IPS DF 4.7 (cell line): Measurements from ENCODE around the gene ACBD5.
"Not testable (repeated sequence)": the region's sequence is repeated elsewhere in the genome, so short reads cannot be mapped to it uniquely, and the experiment has no call there.

Experiments
- DNase-seq: peaks from one replicate; pipeline ENCODE4 v3.0.0-alpha.2; 2013; ENCODE audit warnings: low spot score; ENCODE audit errors: extremely low read depth

The ACBD5 gene

DNA sequence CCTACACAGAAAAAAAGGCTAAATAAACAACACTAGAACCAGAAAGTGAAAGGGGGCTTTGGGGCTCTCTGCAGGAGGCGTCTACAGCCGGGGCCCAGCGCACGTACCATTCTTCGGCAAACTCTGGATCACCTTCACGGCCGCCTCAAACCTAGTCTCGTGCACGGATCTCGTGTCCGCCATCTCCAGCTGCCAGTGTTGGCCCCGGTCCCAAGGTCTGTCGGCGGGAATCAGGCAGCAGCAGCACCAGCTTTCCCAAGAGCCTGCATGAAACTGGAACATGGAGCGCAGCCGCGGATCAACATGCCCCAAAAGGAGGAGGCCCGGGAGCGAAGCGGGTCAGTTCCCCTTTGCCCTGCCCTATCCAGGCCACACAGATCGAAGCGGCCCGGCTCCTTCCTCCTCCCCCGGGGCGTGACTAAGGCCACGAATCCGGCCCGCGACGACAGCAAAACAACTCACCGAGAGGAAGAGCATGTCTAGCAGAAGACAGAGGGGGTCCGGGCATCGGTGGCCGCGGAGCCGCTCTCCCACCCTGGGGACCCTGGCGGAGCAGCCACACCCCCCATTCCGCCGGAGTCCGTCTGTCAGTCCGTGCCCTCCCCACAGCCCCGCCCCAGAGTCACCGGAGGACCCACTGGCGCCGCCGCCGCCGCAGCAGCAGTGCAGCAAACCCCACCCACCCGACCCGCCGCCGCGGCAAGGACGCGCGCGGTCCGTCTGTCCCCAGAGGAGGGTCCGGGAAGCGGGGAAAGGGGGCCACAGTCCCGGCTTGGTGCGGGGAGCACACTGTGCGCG lies at the start of gene ACBD5:
TSS of gene ACBD5 (minus strand) at position 586 of the 798 bp plus-strand sequence. CDS start at position 477, 109 bp downstream.
- no peak for DNase-seq

- no peak for DNase-seq
Observed at GRCh38 chr10:27285093-27285492, 44.5 kb upstream of the ACBD5 start.

- DNase-seq = no peak
Observed at GRCh38 chr10:27276581-27276980, 36.0 kb upstream of the ACBD5 start.

- DNase-seq = not testable (repeated sequence)
Observed at GRCh38 chr10:27266025-27266424, 25.4 kb upstream of the ACBD5 start.

- not testable (repeated sequence) for DNase-seq
Observed at GRCh38 chr10:27262788-27263187, 22.2 kb upstream of the ACBD5 start.

GRCh38 chr10:27258838-27259812 lies 18.5 kb upstream of the ACBD5 start:
- DNase-seq = no peak

- DNase-seq = no peak
Observed at GRCh38 chr10:27258492-27258837, 17.9 kb upstream of the ACBD5 start.

DNA sequence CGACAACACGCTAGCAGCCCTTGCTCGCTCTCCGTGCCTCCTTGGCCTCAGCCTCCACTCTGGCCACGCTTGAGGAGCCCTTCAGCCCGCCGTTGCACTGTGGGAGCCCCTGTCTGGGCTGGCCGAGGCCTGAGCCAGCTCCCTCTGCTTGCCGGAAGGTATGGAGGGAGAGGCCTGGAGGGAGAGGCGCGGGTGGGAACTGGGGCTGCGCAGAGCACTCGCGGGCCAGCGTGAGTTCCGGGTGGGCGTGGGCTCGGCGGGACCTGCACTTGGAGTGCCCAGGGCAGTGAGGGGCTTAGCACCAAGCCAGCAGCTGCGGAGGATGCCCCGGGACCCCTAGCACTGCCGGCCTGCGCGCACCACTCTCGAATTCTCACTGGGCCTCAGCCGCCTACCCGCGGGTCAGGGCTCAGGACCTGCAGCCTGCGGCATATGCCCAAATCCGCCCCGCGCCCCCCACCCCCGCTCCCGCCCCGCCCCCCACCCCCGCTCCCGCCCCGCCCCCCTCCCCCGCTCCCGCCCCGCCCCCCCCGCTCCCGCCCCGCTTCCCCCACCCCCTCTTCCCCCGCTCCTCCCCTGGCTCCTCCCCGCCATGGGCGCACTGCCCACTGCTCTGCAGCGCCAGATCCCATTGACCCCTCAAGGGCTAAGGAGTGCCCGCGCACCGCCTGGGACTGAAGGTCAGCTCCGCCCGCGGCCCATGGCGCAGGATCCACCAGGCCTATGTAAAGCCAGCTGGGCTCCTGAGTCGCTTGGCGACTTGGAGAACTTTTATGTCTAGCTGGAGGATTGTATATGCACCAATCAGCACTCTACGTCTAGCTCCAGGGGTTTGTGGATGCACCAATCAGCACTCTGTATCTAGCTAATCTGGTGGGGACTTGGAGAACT lies 15.9 kb upstream of the ACBD5 start:
- no peak for DNase-seq

DNA sequence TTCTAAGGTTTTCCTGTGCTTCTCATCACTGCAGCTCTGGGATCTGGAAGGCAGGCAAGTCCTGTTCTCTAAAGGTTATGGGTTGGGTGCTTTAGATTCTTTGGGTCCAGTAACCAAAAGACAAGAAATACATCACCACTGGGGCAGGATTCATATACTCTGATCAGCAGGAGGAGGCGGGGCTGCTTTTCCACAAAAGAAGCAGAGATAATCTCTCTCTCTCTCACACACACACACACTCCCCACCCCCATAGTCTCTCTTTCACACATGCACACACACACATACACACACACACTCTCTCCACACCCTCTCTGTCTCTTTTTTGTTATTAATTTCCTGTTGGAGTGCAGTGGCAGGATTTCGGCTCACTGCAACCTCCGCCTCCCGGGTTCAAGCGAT lies 13.0 kb upstream of the ACBD5 start:
- DNase-seq = no peak

- DNase-seq = no peak
Observed at GRCh38 chr10:27252267-27253000, 11.8 kb upstream of the ACBD5 start.

DNA sequence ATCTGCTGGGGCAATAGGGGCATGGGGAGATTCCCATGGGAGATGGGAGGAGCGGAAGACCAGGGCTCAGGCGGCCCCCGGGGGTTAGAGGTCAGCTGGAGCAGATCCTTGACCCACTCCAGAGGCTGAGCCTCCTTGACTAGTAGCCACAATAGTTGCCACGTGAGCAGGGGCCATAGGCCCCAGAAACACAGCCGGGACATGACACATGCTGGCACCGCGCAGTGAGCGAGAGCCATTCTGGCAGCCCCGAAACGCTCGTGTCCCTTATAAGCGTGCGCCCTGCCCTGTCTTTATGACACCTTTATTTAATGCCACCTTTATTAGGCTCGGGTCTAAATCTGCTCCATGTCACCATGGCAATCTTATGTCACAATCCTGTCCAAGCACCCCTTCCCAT lies 11.0 kb upstream of the ACBD5 start:
- DNase-seq = no peak

DNA sequence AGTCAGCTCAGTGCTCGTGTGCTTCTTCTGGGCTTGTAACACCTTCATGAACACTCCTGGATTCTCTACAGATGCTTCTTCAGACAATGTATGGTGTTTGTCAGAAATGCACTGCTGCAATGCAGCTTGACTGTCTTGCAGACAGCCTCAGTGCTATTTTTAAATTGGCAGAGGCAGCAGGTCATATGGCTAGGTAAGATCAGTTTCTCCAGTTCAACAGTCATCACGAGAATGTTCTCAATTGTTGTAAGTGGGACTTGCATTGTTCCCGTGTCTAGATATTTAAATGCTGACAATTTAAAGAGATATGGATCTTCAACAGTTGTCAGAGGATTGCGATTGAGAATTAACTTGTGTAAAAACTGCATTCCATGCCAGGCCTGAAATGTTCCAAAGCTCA lies 7.6 kb upstream of the ACBD5 start:
- DNase-seq = no peak

- no peak for DNase-seq
Observed at GRCh38 chr10:27247441-27247840, 6.8 kb upstream of the ACBD5 start.

GRCh38 chr10:27247006-27247405 lies 6.4 kb upstream of the ACBD5 start:
- DNase-seq = no peak

DNA sequence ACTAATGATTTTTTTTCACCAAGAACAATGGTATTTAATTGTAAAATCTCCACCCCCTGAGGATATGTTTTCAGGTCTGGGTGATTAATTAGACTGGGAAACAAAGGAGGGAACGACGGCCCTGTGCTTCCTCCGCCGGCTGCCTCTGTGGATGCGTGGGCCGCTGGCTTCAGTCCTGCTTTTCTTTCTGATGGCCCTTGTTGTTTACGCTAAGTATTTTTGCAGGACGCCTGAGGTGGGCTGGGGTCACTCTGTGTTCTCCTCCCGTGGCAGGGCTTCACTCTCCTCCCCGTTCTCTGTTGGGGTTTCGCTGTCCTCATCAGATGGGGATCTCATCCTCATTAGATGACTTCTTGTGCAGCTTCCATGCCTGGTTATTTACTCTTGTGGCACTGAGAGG lies 5.2 kb upstream of the ACBD5 start:
- DNase-seq = no peak

DNA sequence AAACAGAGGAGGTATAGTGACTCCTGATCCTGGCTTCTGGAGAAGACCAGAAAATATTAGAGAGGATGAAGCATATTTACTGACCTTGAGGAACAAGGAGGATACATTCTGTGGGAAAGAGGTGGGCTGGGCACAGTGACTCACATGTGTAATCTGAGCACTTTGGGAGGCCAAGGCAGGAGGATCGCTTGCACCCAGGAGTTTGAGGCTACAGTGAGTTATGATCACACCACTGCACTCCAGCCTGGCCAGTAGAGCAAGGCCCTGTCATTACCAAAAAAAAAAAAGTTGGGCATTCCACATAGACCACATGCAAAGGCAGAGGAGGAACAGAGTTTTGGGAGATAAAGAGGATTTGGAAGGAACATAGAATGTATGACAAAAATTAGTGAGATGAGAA lies 4.4 kb upstream of the ACBD5 start:
- DNase-seq = no peak

DNA sequence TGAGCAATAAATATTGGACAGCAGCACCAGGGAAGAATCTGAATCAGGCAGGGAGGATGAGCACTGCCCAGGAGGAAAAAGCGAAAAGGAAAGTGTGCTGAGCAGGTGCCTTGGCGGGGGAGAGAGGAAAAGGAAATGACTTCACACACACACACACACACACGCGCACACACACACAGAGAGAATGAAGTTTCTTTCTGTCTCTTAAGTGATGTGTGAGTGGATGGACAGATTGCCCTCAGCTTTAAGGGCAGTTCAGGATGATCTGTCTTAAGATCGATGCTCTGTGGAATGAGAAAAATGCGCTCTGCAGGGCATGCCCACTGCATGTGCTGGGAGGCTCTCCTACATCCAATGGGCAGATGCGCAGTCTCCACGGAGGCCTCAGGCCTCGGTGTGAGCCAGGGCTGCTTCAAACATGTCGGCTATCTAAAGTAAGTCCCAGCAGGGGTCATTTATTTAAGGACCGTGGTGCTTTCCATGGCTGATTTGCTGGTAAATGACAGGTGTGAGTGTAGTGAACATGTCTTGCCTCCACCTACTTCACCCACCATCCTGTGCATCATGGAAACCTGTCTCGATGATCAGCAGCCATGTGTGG lies 2.5 kb upstream of the ACBD5 start:
- DNase-seq = no peak

- no peak for DNase-seq
Observed at GRCh38 chr10:27242473-27242950, 1.9 kb upstream of the ACBD5 start.

- DNase-seq = no peak
Observed at GRCh38 chr10:27241652-27242472, 1.3 kb upstream of the ACBD5 start.
